ELR (cell line): ENCODE results near the gene CDK5RAP2.

Experiments used
- DNase-seq: peaks from one replicate; pipeline ENCODE4 v3.0.0-alpha.2; 2015; ENCODE audit warnings: low read depth

CDK5RAP2 gene

GRCh38 chr9:120382453-120382852 is 197.5 kb downstream of the CDK5RAP2 start:
- no peak for DNase-seq

GRCh38 chr9:120381839-120382238 is 198.1 kb downstream of the CDK5RAP2 start:
- no peak for DNase-seq

DNA sequence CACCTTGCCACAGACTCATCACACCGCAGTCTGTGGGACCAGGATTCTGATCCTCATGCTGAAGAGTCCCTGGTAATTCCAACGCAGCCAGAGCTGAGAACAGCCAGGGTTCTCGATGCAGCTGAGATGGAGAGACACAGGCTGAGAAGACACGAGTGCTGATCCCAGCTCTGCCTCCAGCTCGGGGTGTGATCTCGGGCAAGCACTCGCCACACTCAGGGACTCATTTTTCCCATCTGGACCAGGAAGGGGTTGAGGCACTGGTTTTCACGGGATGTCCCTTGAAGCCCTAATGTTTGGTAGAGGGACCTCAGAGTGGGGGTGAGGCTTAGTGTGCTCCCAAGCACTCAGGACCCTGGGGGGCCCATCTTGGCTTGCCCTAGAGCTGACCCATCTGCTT is 200.4 kb downstream of the CDK5RAP2 start:
- no peak for DNase-seq

- DNase-seq: no peak
These were observed 201.3 kb downstream of the CDK5RAP2 start for GRCh38 chr9:120378680-120379079.

DNA sequence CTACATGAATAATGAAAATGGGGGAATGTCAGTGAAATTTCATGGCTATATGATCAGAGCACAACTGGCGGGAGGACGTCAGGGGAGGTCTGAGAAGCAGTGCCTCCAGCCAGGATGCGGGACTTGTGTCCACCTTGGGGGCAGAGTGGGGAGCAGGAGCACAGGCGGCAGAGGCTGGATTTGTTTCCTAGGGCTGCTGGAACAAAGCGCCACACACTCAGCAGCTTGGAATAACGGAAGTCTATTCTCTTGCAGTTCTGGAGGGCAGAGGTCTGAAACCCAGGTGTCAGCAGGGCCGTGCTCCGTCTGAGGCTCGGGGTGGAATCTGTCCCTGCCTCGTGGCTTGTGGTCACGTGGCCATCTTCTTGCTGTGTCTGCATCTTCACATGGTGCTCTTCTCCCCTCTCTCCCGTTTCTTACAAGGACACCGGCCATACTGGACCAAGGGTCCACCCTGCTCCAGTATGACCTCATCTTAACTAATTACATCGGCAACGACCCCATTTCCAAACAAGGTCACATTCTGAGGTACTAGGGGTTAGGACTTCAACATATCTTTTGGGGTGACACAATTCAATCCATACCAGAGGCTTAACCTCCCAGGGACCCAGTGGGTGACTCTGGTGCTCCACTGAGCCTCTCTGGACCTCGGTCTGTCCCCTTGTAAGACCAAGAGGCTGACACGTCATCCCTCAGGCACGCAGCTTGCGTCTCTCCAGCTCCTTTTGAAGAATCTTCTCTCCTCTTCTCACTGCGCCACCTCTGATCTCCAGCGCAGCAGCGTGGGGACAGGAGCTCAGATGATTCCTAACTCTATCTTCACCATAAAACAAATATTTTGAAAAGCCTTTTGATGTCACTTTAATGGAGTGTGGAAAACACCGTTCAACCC is 202.5 kb downstream of the CDK5RAP2 start:
- DNase-seq: no peak

DNA sequence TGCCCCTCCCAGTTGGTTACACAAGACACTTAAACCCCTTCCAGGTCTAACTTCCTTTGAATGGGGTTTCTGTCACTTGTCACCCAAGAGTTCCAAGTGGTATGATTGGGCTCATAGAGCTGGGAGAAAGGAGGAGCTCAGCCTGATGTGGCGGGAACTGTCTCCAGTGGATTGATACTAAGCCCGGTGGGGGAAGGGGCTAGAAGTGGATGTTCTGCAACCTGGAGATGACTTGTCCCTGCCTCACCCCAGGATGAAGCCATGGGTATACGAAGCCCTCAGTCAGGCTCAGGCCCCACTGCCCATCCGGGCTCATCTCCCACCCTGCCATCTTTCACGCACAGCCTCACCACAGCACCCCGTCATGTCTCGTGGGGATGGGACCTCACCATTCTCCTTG is 203.9 kb downstream of the CDK5RAP2 start:
- no peak for DNase-seq

- no peak for DNase-seq
These were observed 204.7 kb downstream of the CDK5RAP2 start for GRCh38 chr9:120375316-120375715.

GRCh38 chr9:120374817-120375216 is 205.2 kb downstream of the CDK5RAP2 start:
- no peak for DNase-seq

GRCh38 chr9:120374239-120374638 is 205.7 kb downstream of the CDK5RAP2 start:
- no peak for DNase-seq

- no peak for DNase-seq
These were observed 207.9 kb downstream of the CDK5RAP2 start for GRCh38 chr9:120372040-120372439.

DNA sequence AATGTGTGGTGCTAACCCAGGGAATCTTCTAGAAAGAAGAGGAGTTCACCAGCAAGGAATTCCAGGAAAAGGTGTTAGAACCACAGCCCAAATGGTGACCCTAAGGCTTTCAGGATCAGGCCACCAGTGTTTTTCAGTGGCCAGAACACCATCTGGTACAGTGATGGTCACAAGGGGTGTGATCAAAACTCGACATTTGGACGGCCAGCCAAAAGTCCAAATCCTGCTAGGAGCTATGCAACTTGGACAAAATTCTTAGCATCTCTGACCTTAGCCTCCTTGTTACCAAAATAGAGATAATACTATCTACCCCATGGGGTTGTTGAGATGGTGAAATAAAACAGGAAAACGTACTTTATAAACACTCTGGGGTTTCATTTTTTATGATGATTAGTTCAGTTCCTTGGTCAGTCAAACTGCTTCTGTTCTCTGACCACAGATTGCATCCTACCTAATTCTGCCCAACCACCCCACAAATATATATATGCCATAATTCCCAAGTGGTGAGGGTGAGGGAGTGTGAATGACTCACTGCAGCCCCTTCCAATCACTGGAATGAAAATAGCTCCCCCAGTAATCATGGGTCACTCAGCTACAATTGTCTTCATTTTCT is 210.3 kb downstream of the CDK5RAP2 start:
- no peak for DNase-seq

GRCh38 chr9:120368799-120369198 is 211.2 kb downstream of the CDK5RAP2 start:
- no peak for DNase-seq

DNA sequence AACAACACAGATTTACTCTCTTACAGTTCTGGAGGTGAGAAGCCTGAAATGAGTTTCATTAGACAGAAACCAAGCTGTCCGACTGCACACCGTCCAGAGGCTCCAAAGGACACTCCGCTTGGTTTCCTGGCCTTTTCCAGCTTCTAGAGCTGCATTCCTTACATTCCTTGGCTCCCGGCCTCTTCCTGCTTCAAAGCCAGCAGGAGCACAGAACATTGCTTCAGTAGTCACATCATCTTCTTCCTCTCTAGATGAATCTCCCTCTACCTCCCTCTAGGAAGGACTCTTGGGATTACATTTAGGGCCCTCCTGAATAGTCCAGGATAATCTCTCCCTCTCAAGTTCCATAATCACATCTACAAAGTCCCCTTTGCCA is 213.3 kb downstream of the CDK5RAP2 start:
- peak; percentile 95 for DNase-seq

DNA sequence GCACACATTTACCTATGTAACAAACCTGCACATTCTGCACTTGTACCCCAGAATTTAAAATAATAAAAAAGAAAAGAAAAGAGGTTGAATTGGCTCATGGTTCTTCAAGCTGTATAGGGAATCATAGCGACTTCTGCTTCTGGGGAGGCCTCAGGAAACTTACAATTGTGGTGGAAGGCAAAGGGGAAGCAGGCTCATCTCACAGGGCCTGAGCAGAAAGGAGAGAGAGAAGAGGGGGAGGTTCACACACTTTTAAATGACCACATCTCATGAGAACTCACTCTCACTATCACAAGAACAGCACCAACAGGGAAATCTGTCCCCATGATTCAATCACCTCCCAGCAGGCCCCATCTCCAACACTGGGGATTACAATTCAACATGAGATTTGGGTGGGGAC is 214.6 kb downstream of the CDK5RAP2 start:
- DNase-seq: no peak

GRCh38 chr9:120363697-120364096 is 216.3 kb downstream of the CDK5RAP2 start:
- no peak for DNase-seq

DNA sequence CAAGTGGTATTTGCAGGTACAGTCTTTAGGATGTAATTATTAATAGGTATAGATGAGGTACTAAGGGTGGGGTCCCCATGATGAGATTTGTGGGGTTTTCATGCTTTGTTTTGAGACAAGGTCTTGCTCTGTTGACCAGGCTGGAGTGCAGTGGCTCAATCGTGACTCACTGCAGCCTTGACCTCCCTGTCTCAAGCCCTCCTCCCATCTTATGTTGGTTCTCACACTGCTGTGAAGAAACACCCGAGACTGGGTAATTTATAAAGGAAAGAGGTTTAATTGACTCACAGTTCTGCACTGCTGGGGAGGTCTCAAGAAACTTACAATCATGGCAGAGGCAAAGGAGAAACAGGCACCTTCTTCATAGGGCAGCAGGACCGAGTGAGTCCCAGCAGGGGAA is 217.5 kb downstream of the CDK5RAP2 start:
- DNase-seq: peak; percentile 22

- no peak for DNase-seq
These were observed 218.4 kb downstream of the CDK5RAP2 start for GRCh38 chr9:120361551-120361950.

- no peak for DNase-seq
These were observed 219.5 kb downstream of the CDK5RAP2 start for GRCh38 chr9:120360510-120360909.

GRCh38 chr9:120360046-120360445 is 219.9 kb downstream of the CDK5RAP2 start:
- no peak for DNase-seq

DNA sequence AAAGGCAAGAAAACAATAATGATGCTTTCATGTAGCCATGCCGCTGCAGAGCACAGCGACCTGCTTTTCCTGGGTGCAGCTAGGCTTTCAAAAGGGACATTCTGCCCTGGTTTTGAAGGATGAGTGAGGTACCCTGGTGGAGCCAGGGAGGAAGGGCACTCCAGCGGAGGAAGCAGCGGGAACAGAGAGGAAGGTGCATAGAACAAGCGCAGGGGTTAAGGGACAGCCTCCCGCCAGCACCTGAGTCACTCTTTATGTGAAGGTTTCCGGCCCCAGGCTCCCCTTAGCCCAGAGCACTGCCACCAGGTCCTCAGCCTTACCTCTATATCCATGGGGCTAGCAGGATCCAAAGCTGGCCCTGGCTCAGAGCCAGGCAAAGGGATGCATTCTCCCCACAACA is 221.1 kb downstream of the CDK5RAP2 start:
- DNase-seq: no peak

DNA sequence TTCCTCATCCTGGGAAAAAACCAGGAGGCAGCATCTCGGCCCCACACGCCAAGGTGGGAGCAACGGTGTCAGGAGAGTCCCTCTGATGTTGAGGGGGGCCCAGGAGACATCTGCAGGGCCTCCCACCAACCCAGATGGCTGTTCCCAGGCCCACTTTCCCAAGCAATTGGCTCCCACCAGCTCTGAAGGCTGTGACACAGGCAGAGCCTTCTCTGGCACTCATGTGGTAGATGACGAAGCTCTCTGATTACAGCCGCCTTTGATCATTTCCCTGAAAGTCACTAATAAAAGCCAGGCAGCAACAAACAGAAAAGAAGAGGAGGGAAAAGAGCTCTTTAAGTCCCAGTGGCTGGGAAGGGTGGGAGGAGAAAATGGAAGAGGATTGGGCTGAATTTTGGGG is 226.5 kb downstream of the CDK5RAP2 start:
- no peak for DNase-seq

DNA sequence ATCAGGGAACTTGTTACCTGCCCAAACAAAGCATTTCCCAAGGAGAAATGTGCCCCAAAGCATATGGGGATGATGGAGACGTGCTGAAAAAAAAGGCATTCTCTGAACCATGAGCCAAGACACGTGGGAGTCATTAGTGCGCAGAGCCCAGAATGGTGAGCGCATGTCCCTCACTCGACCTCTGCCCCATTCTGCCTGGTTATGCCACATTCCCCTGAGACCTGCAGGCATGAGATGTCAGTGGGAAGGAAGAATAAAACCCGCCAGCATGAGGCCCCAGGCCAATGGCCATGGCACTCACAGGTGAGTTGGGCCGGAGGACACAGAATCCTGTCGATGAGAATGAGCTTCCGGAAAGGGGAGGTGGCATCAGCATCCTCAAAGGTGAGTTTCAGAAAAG is 228.9 kb downstream of the CDK5RAP2 start:
- no peak for DNase-seq

- DNase-seq: no peak
These were observed 229.4 kb downstream of the CDK5RAP2 start for GRCh38 chr9:120350596-120350995.

DNA sequence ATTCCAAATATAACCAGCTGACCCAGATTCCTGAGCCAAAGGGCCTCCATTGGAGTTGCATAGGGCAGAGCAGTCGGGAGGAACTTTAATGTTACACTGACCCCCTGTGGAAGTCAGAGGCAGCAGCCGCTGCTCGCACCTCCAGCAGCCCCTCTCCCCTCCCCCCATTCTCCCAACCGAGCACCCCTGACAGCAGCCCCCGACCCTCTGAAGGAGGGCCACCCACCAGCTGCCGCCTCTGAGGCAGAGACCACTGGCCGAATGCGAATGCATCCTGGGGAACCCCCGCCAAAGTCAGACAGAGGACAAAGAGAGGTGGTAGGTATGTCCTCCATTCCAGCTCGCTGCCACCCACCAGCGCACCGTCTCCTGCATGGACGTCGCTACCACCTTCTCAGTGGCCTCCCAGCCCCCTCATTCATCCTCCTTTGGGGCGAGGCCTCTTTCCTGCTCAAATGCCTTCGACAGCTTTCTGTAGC is 231.0 kb downstream of the CDK5RAP2 start:
- peak; percentile 65 for DNase-seq
